DMS79 (cell line): ENCODE data around the gene FYB1.

ENCODE experiments used
- DNase-seq: peaks from one replicate; lab custom pipeline; 2025; lab: John Stamatoyannopoulos, UW

The FYB1 gene

DNA sequence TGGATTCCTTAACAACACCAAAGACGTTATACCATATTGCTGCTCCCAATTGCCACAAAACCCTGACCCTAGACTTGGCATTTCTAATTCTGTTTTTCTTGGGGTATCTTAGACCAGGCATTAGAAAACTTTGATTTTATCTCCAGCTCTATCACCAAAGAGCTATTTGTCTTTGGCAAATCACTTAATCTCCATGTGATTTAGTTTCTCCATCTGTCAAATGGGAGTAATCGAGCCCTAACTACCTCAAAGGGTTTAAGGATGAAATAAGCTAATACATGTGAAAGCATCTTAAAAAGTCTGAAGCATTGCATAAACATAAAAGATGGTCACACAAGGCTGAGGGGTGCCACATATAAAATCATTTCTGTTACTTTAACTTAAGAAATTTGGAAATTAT lies 60.6 kb downstream of the FYB1 start:
- DNase-seq, result no peak

DNA sequence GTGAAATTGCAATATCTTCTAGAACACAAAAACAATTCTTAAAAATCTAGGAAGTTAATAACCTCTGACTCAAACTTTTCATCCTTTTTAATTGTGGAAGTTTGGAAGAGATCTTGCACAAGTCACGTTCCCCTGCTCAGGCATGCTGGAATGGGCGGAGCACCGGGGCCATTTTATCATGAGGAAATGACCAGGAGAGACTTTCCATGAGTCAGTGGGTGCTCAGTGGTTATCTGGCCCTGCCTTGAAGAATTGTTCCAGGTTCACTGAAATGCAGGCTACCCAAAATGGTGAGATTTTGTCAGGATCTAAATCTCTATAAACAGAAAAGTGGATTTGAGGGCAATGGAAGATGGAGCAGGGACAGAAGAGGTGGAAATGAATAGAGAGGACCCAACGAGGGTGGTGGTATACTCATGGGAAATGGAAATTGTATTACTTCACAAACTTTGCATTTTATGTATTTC lies 61.2 kb downstream of the FYB1 start:
- DNase-seq, result no peak

DNA sequence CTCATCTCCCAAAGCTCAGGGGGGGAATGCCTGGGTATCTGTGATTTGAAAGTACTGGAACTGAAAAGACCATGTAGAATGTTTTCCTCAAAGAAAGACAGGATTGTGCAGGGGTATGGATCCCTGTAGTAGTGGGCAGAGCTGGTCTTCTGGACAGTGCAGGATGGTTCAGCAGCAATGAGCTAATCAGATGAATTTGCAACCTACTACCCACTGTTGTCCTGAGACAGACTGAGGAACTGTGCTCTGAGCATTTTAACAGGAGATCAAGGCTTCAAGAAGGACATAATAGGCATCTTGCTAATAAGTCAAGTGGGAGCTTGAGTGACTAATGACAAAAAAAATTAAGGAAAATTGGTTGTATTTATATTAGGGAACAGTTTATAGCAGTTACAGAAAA lies 61.7 kb downstream of the FYB1 start:
- DNase-seq, result no peak

DNA sequence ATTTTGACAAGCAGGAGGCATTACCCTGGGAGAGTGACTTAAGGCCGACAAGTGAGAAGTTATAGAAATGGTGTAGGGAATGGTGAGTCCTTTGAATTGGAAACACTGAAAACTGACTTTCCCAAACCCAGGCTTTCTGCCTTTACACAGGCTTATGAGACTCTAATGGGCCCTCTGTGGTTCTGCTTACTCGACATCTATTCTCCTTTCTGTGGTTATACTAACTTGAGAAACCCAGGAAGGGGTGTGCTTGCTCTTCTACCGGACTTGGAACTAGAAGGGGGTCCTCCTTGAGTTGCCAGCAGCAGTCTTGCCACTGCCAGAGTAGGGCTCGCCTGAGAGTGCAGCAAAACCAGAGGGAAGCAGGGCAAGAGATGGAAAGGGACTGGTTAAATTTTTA lies 63.3 kb downstream of the FYB1 start:
- DNase-seq, result no peak

DNA sequence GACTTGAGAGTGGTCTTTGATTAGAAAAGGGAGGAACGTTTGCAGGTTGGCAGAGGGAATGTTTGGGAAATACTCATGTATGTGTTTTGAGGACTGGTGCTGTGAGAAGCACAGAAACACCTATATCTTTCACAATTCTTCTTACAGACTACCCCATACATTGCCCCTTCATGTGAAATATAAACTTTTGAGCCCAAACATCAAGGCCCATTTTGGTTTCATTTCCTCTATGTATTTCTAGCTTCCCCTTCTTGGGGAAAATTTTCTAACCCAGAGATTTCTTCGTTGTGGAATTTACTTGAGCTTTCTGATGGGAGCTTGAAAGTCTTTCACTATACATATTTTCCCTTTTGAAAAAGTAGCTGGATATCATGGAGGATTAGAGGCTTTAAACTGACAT lies 67.6 kb downstream of the FYB1 start:
- no peak for DNase-seq

DNA sequence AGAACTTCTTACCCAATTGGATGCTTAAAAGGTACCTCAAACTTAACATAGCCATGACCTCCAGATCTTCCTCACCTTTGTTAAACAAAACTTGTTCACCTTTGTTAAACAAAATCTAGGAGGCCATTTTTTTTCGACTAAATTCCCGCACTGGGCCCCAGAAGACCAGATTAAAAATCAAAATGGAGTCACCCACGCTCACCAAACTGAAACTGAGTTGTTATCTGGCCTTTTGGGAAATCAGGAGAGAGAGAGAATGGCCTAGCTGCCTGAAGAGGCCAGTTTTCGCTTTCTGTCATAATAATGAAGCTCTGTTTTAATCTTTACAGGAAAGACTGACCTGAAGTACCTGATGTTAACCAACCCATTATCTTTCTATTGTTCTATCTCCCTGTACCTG lies 69.4 kb downstream of the FYB1 start:
- DNase-seq, result no peak

DNA sequence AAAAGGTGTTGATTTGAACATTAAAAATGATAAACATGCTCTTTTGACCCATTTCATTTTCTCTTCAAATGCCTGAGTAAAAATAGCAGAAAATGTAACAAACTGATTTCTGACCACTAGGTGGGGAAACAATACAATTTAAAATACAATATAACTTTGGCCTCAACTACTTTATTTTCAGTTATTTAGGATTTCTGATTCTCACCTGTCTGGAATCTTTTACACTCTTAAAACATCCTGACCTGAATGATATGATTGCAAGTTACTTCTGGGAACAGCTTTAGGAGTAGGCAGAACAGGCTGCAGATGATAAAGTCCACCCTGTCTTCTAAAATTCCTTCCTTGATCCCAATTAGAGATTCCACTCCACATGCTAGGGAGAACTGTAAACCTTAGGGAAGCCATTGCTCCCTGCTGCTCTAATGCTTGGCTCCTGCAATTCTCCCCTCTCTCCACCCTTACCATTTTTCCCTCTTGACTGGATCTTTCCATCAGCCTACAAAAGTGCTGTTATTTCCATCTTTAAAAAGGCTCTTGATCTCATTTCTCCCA lies 70.3 kb downstream of the FYB1 start:
- no peak for DNase-seq

DNA sequence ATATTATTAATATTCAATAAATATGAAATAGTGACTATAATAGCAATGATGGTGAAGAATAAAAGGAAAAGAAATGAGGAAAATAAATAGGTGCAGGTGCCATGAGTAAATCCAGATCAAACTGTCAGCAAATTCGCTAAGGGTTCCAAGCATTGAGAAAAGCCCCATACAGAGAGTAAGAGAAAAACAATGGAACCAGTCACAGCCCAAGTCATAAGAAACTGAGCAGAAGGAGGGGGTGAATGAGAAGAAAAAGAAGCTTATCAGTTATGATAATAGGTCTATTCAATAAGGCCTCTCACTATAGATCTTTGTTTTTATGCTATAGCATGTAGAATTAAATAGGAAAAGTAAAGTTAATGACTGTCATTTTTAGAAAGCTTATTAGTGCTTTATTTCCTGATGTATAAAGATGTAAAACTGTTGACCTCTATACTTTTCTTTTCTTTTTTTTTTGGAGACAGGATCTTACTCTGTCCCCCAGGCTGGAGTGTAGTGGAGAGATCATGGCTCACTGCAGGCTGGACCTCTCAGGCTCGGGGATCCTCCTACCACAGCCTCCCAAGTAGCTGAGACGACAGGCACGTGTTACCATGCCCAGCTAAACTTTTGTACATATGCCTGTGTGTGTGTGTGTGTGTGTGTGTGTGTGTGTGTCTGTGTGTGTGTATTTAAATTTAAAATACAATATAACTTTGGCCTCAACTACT lies 72.4 kb downstream of the FYB1 start:
- DNase-seq, result no peak

DNA sequence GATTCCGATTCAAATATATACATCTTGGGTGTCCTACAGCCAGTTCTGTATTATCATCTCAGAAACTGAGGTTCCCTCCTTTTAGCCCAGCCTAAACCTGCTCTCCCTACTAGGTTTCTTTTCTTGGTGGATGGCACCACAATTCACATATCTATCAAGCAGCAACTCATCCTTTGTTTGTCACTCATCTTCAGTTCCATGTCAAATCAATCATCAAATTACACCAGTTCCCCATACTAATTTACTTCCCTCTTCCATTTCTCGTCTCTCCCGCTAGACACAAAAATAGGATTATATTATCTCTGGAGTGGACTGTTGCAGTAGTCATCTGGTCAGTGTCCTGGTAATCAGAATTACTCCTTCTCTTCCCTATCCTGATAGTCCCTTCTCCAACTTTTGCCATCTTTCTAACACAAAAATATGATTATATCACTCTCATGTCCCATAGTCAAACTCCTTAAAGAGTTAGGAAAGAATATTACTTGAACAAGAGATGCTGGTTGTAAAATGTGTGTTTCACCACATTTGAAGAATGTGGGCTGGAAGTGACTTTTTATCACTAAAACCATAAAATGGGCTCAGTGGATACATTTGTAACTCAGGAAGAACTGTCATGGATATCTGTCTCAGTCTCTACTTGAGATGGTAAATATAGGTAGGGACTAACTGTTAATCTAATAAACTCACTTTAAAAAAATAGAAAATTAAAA lies 76.1 kb downstream of the FYB1 start:
- no peak for DNase-seq

DNA sequence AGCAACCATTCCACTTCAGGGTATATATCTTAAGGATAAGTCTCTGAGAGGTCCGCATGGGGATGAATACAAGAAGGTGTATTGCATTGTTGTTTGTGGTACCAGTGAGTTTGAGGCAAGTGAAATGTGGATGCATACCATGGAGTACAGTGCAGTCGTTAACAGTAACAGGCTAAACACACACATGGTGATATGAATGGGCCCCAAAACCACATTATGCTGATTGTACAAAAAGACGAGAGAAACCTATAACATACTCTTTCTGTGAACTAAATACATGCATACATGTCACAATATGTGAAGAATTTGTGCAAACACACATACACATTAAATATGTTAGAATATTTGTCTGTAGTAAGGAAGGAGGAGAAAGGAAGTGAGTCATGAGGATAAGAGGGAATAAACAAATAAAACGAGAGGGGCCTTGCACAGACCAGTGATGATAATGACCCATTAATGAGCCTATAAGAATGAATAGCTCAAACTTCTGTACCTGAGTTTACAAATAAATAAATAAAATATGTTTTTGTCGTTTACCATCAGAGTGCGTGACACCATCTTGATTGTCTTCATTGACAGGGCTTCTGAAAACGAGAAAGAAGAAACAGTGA lies 78.7 kb downstream of the FYB1 start:
- DNase-seq, result no peak

DNA sequence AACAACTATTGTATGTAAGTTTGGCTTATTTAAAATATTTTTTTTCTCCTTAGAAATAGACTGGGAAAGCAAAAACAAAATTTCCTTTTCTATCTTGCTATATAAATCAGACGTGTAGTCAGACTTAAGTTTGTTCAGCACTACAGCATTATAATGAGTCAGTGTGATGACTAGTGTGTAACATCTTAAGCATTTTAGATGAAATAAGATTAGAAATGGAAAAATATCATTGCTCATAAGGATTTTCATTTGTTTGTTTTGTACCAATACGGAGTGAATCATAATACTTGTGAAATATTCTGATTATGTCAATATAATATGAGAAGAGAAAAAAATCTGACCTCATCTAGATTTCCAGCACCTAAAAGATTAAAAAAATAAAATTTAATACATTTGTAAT lies 80.5 kb downstream of the FYB1 start:
- no peak for DNase-seq

DNA sequence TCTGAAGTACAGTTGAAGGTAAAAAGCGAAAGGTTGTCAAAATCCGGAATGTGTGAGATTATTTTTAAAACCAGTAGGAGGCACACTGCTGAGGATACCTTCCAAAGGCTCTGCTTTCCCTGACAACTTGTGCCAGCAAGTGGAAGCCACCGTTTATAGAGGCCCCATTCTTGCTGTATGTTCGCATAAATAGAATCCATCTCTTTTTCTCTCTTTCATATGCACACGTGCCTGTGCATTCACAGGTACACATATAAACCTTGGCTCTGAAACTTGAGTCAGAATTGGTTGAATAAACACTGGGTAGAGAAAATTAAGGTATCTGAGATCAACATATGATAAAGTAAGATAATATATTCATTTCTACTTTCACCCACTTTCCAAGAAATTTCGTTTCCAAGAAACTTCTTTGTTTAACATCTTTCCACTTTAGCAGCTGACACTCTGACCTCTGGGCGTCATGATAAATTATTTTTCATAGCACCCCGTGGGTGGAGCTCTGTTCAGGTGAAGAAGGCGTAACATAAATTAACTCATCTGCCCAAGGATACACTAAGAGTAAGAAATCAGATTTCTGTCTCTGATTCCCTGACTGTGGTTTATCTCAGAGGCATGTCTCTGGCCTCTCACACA lies 81.4 kb downstream of the FYB1 start:
- no peak for DNase-seq

DNA sequence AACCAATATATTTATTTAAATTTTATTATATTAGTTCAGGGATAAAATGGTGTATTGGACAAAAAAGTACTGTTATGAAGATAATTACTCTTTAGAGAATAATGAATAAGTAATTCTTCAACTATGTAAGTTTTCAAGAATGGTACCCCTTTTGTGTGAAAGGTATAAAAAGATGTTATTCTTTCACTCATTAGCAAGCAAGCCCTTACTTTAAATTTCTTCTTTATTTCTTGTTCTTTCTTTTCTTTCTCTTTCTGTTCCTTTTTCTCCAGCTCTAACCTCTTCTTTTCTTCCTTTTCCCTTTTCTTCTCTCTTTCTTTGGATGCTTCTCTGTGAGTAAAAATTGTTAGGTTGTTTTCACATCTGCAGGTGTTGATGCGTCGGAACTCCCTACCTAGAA lies 82.0 kb downstream of the FYB1 start:
- DNase-seq, result no peak

DNA sequence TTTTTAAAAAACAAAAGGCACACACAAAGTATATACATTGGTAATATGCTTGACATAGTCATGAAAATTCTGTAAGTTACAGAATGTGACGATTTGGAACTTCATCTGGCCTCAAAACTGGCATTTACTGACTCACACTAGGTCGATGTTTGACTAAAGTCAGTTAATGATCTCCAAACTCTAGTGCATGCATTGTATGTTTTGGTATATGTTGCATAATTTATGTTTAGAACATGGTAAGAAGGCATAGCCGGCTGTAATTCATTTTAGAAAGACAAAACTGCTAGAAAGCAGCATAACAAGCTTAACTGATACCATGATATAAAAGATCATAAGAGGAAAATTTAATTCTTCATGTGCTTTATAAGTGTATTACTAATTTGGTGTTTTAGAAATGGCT lies 86.6 kb downstream of the FYB1 start:
- no peak for DNase-seq

DNA sequence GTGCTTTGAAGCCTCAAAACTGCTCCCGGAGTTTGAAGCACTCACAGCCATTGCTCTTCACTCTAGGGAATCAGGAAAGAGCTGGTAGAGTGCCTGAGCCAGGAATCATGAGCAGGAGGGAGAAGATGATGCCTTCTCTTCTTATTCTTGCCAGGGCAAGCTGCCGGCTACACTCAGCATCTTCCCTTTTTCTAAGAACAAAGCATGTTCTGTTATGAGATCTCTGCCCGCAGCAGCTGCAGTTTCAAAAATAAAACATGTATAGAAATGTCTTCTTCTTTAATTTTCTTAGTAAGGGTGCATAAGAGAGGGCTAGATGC lies 87.3 kb downstream of the FYB1 start:
- no peak for DNase-seq

DNA sequence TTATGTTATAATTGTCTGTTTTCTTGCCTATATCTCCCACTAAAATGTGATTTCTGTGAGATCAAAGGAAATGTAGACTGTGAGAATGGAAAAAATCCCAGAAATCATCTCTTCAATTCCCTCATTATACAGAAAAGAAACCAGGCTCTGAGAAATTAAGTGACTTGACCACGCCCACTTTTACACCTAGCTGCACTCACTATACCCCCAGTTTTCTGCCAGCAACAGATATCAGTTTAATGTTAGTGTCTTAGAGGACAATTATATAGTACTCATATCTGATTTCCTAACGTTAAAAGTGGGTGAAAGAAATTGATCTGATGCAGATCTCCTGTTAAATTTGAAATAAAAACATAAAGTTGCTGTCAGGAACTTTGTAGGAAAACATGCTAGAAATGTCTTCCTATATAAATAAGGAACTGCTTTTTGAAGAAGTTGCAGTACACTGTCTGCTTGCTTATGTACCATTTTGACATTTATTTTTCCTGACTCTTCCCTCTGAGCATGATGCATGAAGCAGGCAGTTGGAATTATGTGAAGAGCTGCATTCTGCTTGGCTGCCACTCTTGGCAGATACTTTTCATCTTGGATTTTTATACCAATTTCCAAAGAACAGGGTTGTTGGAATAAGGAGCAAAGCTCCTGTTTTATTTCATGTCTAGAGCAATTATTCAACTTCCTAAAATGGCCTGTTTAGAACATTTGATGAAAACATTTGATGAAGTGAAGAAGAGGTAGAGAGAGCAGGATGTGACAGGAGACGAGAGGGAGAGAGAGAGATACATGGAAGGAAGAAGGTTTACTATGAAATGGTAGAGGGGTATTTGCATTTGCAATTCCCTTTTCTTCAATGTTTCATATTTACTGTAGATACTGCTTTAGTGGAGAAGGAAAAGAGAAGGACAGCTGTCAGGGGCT lies 87.9 kb downstream of the FYB1 start:
- DNase-seq, result no peak

DNA sequence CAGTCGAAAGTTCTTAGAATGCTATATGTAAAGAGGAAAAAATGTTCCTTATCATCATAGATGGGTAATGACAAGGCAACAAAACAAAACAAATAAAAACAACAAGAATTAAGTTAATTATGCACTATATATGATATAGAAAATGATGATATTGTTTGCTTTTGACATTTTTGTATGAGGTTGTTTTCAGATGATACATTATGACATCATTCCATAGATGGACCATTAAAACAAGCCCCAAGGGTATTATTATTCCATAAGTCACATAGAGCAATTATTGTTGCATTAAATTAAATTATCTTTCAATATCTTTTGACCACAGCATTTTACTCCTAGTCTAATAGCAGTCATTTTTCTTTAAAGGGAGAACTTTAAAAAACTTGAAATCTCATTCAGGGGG lies 88.6 kb downstream of the FYB1 start:
- no peak for DNase-seq

DNA sequence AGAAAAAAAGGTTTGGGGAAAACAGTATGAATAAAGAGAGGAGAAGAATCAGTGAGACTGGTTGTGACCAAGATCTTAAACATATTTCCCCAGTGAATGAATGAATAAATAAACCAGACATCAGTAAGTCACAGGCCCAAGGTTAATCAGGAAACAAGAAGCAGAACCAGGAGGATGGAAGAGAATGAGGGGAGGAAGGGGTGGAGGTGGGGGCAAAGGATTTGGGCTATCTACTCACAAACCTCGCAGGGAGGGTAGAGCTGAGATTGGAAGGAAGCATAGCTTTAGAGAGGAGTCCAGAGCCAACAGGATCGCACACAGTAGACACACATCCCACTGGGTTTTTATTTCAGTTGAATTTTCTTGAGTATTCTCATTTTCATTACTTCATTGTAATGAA lies 97.4 kb downstream of the FYB1 start:
- no peak for DNase-seq

DNA sequence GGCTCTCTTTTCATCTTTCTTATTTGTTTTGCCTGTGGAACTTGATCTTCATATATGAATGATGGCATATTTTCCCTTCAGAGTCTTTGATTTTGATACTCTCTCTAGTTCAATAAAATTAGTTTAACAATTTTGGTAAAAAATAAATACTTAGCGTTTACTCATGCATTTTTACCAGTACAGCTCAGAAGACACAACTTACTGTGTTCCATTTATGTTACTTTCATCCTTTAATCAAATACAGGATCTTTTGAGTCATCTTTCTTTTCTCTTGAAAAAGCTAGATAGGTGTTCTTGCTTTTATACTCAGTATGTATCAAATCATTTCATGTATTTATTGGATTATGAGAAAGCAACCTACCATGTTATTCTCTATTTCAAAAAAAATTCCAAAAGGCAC lies 98.0 kb downstream of the FYB1 start:
- no peak for DNase-seq

DNA sequence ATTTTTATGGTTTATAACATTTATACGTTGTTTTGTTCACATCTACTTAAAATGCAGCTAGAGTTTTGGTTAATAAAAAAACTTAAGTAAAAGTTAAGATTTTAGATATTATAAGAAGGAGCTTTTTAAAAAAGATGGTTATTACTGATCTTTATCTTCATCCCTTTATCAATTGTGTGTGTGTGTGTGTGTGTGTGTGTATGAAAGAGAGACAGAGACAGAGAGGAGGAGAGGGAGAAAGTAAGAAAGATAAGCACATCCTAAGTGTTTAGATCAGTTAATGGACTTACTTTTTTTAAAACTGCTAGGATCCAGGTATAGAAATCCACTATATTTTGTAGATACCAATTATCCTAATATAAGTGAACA lies 99.3 kb downstream of the FYB1 start:
- DNase-seq, result no peak

DNA sequence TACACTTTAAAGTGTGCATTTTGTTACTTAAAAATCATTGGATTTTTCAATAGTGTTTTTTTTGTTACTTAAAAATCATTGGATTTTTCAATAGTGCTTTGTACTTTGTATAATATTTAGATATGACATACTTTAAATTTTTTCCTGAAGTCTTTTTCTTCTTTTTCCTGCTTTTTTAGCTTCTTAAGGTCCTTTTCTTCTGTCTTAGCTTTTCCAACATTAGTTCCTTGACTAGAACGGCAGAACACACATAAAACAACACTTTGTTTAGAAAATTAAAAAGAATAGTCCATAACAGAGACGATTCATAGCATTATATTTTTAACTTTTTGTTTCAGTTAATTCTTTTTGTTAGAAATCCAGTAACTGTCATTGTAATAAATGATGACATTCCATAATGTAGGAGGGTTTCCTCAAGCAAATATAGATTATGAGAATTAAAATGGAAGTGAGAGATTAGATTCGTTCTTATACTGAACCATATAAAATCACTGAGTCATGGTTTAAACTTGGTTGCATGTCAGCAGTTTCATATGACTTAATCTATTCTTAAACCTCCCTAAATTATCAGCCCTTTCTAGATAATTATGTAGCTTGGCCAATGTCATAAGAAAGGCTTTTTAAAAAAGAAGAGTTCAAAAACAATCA lies 99.8 kb downstream of the FYB1 start:
- no peak for DNase-seq
